PC-3 (cell line): ENCODE measurements around the gene GTPBP1. TPM values are rescaled to one million over a fixed set of nuclear protein-coding genes. Genes with fewer than 3 reads are reported as not detected.
A peak's percentile ranks its signal among the peaks of the same experiment; 100 is the strongest.

Experiments
- ATAC-seq: fragments of 200-7000 bp; cut with Tn5 transposase; 2 replicates; pipeline ENCODE4 v1.9.1; 2020; ENCODE audit warnings: mild to moderate bottlenecking, moderate library complexity
- BruUV-seq: library from RNA; stranded (reverse); fragments of 400-500 nt; replicated peaks from 2 replicates; lab custom pipeline; 2021; lab: Mats Ljungman, UMichigan
- CTCF ChIA-PET: fragments of 300-600 bp; sonication (Branson Sonifier 250); formaldehyde crosslinking; loops from one replicate; lab custom pipeline; 2022; ENCODE audit warnings: antibody characterized with exemption; lab: Charles Lee
- POLR2A ChIA-PET: fragments of 300-600 bp; sonication (Branson Sonifier 250); formaldehyde crosslinking; loops from one replicate; lab custom pipeline; 2022; ENCODE audit warnings: antibody characterized with exemption; ENCODE audit not compliant: unreplicated experiment; lab: Charles Lee
- DNase-seq: peaks from one replicate; pipeline ENCODE4 v3.0.0-alpha.2; 2015
- H2AFZ ChIP-seq: fragments of 300-600 bp; sonication (generic); 2 replicates; pipeline ENCODE4 v1.6.0; 2016; ENCODE audit warnings: antibody characterized with exemption, low read length
- H3F3A ChIP-seq: fragments of 300-600 bp; sonication (generic); one replicate; pipeline ENCODE4 v1.6.0; 2017; ENCODE audit warnings: antibody characterized with exemption, low read length, control low read depth, mild to moderate bottlenecking; ENCODE audit not compliant: unreplicated experiment
- H3K27ac ChIP-seq: fragments of 300-600 bp; sonication (generic); 2 replicates; pipeline ENCODE4 v1.5.1; 2016; ENCODE audit warnings: mild to moderate bottlenecking, low read length
- H3K27me3 ChIP-seq: fragments of 300-600 bp; sonication (generic); 2 replicates; pipeline ENCODE4 v1.6.1; 2016; ENCODE audit warnings: low read length, mixed read lengths
- H3K36me3 ChIP-seq: fragments of 300-600 bp; sonication (generic); 2 replicates; pipeline ENCODE4 v1.6.1; 2016; ENCODE audit warnings: low read depth, mixed run types, low read length, mixed read lengths
- H3K4me1 ChIP-seq: fragments of 300-600 bp; sonication (generic); 2 replicates; pipeline ENCODE4 v1.5.1; 2016; ENCODE audit warnings: low read length; ENCODE audit not compliant: insufficient read depth
- H3K4me2 ChIP-seq: fragments of 300-600 bp; sonication (generic); 2 replicates; pipeline ENCODE4 v1.6.0; 2016; ENCODE audit warnings: low read length
- H3K4me3 ChIP-seq: fragments of 300-600 bp; sonication (generic); 2 replicates; pipeline ENCODE4 v1.5.1; 2016; ENCODE audit warnings: mild to moderate bottlenecking, low read length, mixed read lengths
- H3K79me2 ChIP-seq: fragments of 300-600 bp; sonication (generic); 2 replicates; pipeline ENCODE4 v1.6.1; 2017; ENCODE audit warnings: low read length, mixed read lengths
- H3K9ac ChIP-seq: fragments of 300-600 bp; sonication (generic); 2 replicates; pipeline ENCODE4 v1.6.0; 2016; ENCODE audit warnings: mild to moderate bottlenecking, low read length
- H3K9me2 ChIP-seq: fragments of 300-600 bp; sonication (generic); replicated peaks from 2 replicates; pipeline ENCODE4 v1.6.1; 2016; ENCODE audit warnings: mixed run types, low read length, mixed read lengths
- H3K9me3 ChIP-seq: fragments of 300-600 bp; sonication (generic); 2 replicates; pipeline ENCODE4 v1.6.1; 2016; ENCODE audit warnings: low read length, mixed read lengths
- H4K20me1 ChIP-seq: fragments of 300-600 bp; sonication (generic); 2 replicates; pipeline ENCODE4 v1.6.1; 2016; ENCODE audit warnings: low read length, mixed read lengths
- EZH2 ChIP-seq: fragments of 300-600 bp; sonication (generic); IDR thresholded peaks from one replicate; pipeline ENCODE4 v1.6.1; 2017; ENCODE audit warnings: antibody characterized with exemption, mild to moderate bottlenecking, low read length; ENCODE audit not compliant: unreplicated experiment
- EZH2phosphoT487 ChIP-seq: fragments of 300-600 bp; sonication (generic); IDR thresholded peaks from 2 replicates; pipeline ENCODE4 v1.6.1; 2018; ENCODE audit warnings: mild to moderate bottlenecking, antibody characterized with exemption, low read length, borderline replicate concordance
- intact Hi-C: fragments of 100-400 bp; cut with micrococcal nuclease; formaldehyde crosslinking; loops from 2 replicates; pipeline ENCODE4 v1.9.0; 2023
- total RNA-seq: library from RNA; depleted of rRNA; stranded (reverse); fragments of >200 nt; gene quantifications from 2 replicates; pipeline ENCODE4 v1.2.3, GENCODE V29; 2014
- TF ChIP-seq, protein P1 (sequence below): fragments of 300-600 bp; sonication (generic); conservative IDR thresholded peaks from 2 replicates; pipeline ENCODE4 v1.5.1; 2017; ENCODE audit warnings: antibody characterized with exemption, low read depth, mild to moderate bottlenecking, low read length

Gene GTPBP1
- total RNA-seq, 1 experiment from 2014 or later, result 28.2 TPM

GRCh38 chr22:38751422-38752346, 45.9 kb downstream of the GTPBP1 start:
- Histone ChIP-seq H2AFZ (no peak overlapping the region), H3K4me3 (no peak overlapping the region), H3K27ac (no peak overlapping the region), H3K9me3 (no peaks in the 10 kb centered on the region), H3F3A (no peaks in the 10 kb centered on the region), H3K9ac (no peak overlapping the region), H3K4me2 (no peak overlapping the region), H3K27me3 (no peaks in the 10 kb centered on the region), H3K9me2 (no peaks in the 10 kb centered on the region), H3K79me2 (peaks cover 15% of the 10 kb centered on the region), H3K4me1 (peaks cover 15% of the 10 kb centered on the region), H3K36me3 (no peaks in the 10 kb centered on the region), H4K20me1 (no peaks in the 10 kb centered on the region)
- ChIA-PET POLR2A (no interaction called here), CTCF (no interaction called here)
- TF ChIP-seq, protein P1, sequence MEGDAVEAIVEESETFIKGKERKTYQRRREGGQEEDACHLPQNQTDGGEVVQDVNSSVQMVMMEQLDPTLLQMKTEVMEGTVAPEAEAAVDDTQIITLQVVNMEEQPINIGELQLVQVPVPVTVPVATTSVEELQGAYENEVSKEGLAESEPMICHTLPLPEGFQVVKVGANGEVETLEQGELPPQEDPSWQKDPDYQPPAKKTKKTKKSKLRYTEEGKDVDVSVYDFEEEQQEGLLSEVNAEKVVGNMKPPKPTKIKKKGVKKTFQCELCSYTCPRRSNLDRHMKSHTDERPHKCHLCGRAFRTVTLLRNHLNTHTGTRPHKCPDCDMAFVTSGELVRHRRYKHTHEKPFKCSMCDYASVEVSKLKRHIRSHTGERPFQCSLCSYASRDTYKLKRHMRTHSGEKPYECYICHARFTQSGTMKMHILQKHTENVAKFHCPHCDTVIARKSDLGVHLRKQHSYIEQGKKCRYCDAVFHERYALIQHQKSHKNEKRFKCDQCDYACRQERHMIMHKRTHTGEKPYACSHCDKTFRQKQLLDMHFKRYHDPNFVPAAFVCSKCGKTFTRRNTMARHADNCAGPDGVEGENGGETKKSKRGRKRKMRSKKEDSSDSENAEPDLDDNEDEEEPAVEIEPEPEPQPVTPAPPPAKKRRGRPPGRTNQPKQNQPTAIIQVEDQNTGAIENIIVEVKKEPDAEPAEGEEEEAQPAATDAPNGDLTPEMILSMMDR, result no peak
- no peak for TF ChIP-seq EZH2
- TF ChIP-seq EZH2phosphoT487, result no peak
- no peak for ATAC-seq
- intact Hi-C loops, result no loop called here
- DNase-seq, result no peak
- BruUV-seq, result no TSS peak

DNA sequence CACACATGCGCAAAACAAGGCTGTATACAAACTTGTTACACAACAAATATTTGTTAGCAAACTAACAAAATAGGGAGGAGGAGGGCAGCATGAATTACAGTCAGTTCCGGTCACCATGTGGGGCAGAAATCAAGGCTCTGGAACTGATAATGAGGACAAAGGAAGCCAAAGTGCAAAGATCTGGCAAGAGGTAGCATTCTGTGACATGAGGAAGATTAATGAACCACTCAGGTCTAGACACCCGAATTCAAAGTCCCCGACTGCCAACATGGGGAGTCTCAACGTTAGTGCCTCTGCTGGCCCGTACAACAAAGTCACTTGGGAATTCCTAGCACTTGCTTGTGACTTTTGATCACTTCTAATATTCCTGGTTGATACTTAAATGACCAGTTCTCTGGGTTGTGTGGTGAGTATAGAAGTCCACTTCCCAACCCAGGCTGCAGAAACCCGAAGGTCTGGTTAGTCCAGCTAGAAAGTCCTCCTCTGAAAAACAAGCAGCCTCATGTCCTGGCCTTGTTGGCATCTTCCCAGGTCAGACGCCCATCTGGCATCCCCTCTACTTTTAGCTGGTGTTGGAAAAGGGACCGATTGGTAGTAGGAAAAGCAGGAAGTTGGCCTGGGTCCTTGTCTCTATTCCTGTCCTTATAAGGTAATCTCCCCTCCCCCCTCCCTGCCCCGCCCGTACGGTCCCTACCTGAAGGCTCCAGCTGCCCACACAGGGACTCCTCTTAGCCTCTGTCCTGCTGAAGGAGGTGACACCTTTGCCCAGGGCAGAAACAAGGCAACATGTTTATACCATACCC, 48.4 kb downstream of the GTPBP1 start:
- no peaks in the 10 kb centered on the region for H3K9me3 ChIP-seq
- no peaks in the 10 kb centered on the region for H3K36me3 ChIP-seq
- H3K4me1 ChIP-seq, result peaks cover 23% of the 10 kb centered on the region
- TF ChIP-seq EZH2 (no peak), EZH2phosphoT487 (no peak)
- TF ChIP-seq, protein P1, result no peak
- intact Hi-C loops, result no loop called here
- no peaks in the 10 kb centered on the region for H4K20me1 ChIP-seq
- peaks cover 15% of the 10 kb centered on the region for H3K79me2 ChIP-seq
- ChIA-PET POLR2A (no interaction called here), CTCF (no interaction called here)
- peak overlapping the region; percentile 82 for H3K4me3 ChIP-seq
- ATAC-seq (peak; percentile 10), DNase-seq (peak; percentile 67)
- H3K9me2 ChIP-seq, result no peaks in the 10 kb centered on the region
- no peaks in the 10 kb centered on the region for H3F3A ChIP-seq
- peak overlapping the region; percentile 38 for H3K27ac ChIP-seq
- H3K4me2 ChIP-seq, result peak overlapping the region; percentile 93
- H3K9ac ChIP-seq, result no peak overlapping the region
- no TSS peak for BruUV-seq
- H3K27me3 ChIP-seq, result no peaks in the 10 kb centered on the region
- H2AFZ ChIP-seq, result no peak overlapping the region
